K562 (cell line): ENCODE measurements around the gene ATIC. TPM values are rescaled to one million over a fixed set of nuclear protein-coding genes. Genes with fewer than 3 reads are reported as not detected.

Source experiments
- ATAC-seq: fragments of 200-7000 bp; cut with Tn5 transposase; 3 replicates; pipeline ENCODE4 v1.9.1; 2020; ENCODE audit warnings: moderate library complexity
- BruUV-seq: library from RNA; stranded (reverse); fragments of 400-500 nt; replicated peaks from 2 replicates; lab custom pipeline; 2021; lab: Mats Ljungman, UMichigan
- CTCF ChIA-PET: fragments of 300-600 bp; formaldehyde crosslinking; extraction: SDS; loops from one replicate; lab custom pipeline; 2021; ENCODE audit warnings: low intra/inter-chr PET ratio; lab: Yijun Ruan, JAX
- POLR2A ChIA-PET: fragments of 300-600, 350-650 bp; sonication (Branson Sonifier 250); formaldehyde crosslinking; extraction: SDS; loops from one replicate; lab custom pipeline; 2021; ENCODE audit warnings: antibody characterized with exemption, inconsistent platforms; lab: Yijun Ruan, JAX
- DNase-seq, 4 experiments: peaks; one replicate each; pipeline versions ENCODE4 v3.0.0 to v3.0.0-alpha.2; 2011 to 2018; ENCODE audit warnings: low spot score in 3 of 4, mixed read lengths in 3 of 4; ENCODE audit errors: extremely low read depth in 1 of 4
- FAIRE-seq: peaks from 2 replicates; lab custom pipeline; 2011; peaks lifted over from hg19 to GRCh38; lab: Jason Lieb, UNC
- H2AFZ ChIP-seq: 2 replicates; pipeline ENCODE4 v1.6.0; 2011; ENCODE audit warnings: low read depth, low read length, control low read depth, inconsistent platforms
- H3K27ac ChIP-seq: fragments of 200-600 bp; 3 replicates; pipeline ENCODE4 v1.8.0; 2011; ENCODE audit warnings: low read depth, mild to moderate bottlenecking, control low read depth, inconsistent platforms, low read length, moderate library complexity, mixed read lengths; ENCODE audit errors: extremely low read depth
- H3K27me3 ChIP-seq, 2 experiments: fragments of 300-600 bp in 1 of 2; 2 replicates in 1 of 2; 3 replicates in 1 of 2; pipeline versions ENCODE4 v1.6.0 to v1.8.0; 2011; ENCODE audit warnings: inconsistent platforms in 2 of 2, low read length in 2 of 2, mild to moderate bottlenecking in 1 of 2, mixed read lengths in 1 of 2, moderate library complexity in 1 of 2; ENCODE audit not compliant: control insufficient read depth in 2 of 2, insufficient read depth in 2 of 2
- H3K36me3 ChIP-seq: fragments of 300-600 bp; 3 replicates; pipeline ENCODE4 v1.8.0; 2011; ENCODE audit warnings: mild to moderate bottlenecking, low read length, inconsistent platforms; ENCODE audit not compliant: control insufficient read depth, insufficient read depth
- H3K4me1 ChIP-seq, 2 experiments: fragments of 200-600 bp in 1 of 2; replicated peaks in 1 of 2; 2 replicates in 1 of 2; 3 replicates in 1 of 2; pipeline versions ENCODE4 v1.5.1 to v1.8.0; 2011; ENCODE audit warnings: inconsistent platforms in 2 of 2, low read length in 2 of 2, mild to moderate bottlenecking in 1 of 2, mixed read lengths in 1 of 2, moderate library complexity in 1 of 2; ENCODE audit not compliant: control insufficient read depth in 2 of 2, insufficient read depth in 2 of 2
- H3K4me2 ChIP-seq: 2 replicates; pipeline ENCODE4 v1.6.1; 2011; ENCODE audit warnings: low read length, control low read depth, inconsistent platforms, mixed read lengths; ENCODE audit not compliant: insufficient read depth
- H3K4me3 ChIP-seq: fragments of 200-600 bp; sonication (generic), shearing (Covaris generic); 2 replicates; pipeline ENCODE4 v1.5.1; 2016; ENCODE audit warnings: control low read depth, inconsistent platforms
- H3K79me2 ChIP-seq: fragments of 200-600 bp; 3 replicates; pipeline ENCODE4 v1.8.0; 2011; ENCODE audit warnings: low read length, inconsistent platforms; ENCODE audit not compliant: control insufficient read depth, insufficient read depth
- H3K9ac ChIP-seq, 2 experiments: 2 replicates each; pipeline versions ENCODE4 v1.6.0 to v1.6.1; 2011; ENCODE audit warnings: low read depth in 2 of 2, low read length in 2 of 2, control low read depth in 1 of 2, inconsistent platforms in 1 of 2, mild to moderate bottlenecking in 1 of 2, mixed read lengths in 1 of 2; ENCODE audit not compliant: insufficient read depth in 1 of 2
- H3K9me1 ChIP-seq: one replicate; pipeline ENCODE4 v1.6.0; 2011; ENCODE audit warnings: inconsistent platforms, mild to moderate bottlenecking, low read length, moderate library complexity; ENCODE audit not compliant: control insufficient read depth, insufficient read depth
- H3K9me3 ChIP-seq: replicated peaks from 2 replicates; pipeline ENCODE4 v1.5.1; 2011; ENCODE audit warnings: low read depth, low read length, inconsistent platforms; ENCODE audit not compliant: control insufficient read depth, insufficient read depth
- H4K20me1 ChIP-seq: replicated peaks from 2 replicates; pipeline ENCODE4 v1.6.1; 2011; ENCODE audit warnings: low read length, inconsistent platforms, mixed read lengths; ENCODE audit not compliant: control insufficient read depth, insufficient read depth
- E2F4 ChIP-seq: sonication (generic); formaldehyde crosslinking; IDR thresholded peaks from 2 replicates; pipeline ENCODE4 v1.8.0; 2022; ENCODE audit warnings: mild to moderate bottlenecking, low read depth, missing genetic modification reagents
- PCBP1 ChIP-seq: fragments of 200-400 bp; formaldehyde crosslinking; IDR thresholded peaks from 2 replicates; pipeline ENCODE4 v1.6.1; 2018; ENCODE audit warnings: mild to moderate bottlenecking, low read depth, low read length; ENCODE audit not compliant: poor library complexity, severe bottlenecking
- SFPQ ChIP-seq: fragments of 200-400 bp; formaldehyde crosslinking; IDR thresholded peaks from 2 replicates; pipeline ENCODE4 v1.6.1; 2017; ENCODE audit warnings: mild to moderate bottlenecking, low read depth, low read length, moderate library complexity
- ZBTB17 ChIP-seq: fragments of 450-650 bp; formaldehyde crosslinking; IDR thresholded peaks from 2 replicates; pipeline ENCODE4 v1.4.0; 2020; ENCODE audit warnings: mild to moderate bottlenecking
- ZBTB8A ChIP-seq: fragments of 450-650 bp; IDR thresholded peaks from 2 replicates; pipeline ENCODE4 v1.6.1; 2018; ENCODE audit warnings: mild to moderate bottlenecking, moderate library complexity; ENCODE audit not compliant: partially characterized antibody
- WGBS: fragments of 100-300 bp; shearing (Covaris generic); methylation state at CpG from one replicate; pipeline ENCODE4 v1.1.6; 2016; ENCODE audit warnings: low coverage, mixed read lengths; ENCODE audit not compliant: insufficient coverage; ENCODE audit errors: missing lambda C conversion rate; 5-methylcytosine and 5-hydroxymethylcytosine counted together
- in situ Hi-C: fragments of 300-500 bp; cut with MboI; formaldehyde crosslinking; loops from 4 replicates; pipeline ENCODE4 v1.15.0; 2018; ENCODE audit warnings: inconsistent platforms, mixed read lengths
- intact Hi-C: fragments of 100-400 bp; cut with micrococcal nuclease; formaldehyde crosslinking; loops from 2 replicates; pipeline ENCODE4 v1.14.2; 2022
- polyA plus RNA-seq, 8 experiments: library from polyadenylated mRNA; depleted of rRNA in 4 of 8; stranded (reverse) in 5 of 8; unstranded in 3 of 8; fragments of >200 nt; fragmentation: Nextera tagmentation in 2 of 8; fragmentation: Illumina TruSeq in 1 of 8; extraction: Ambion mirVana in 2 of 8; extraction: Trizol in 1 of 8; gene quantifications; 2 replicates each; pipeline versions ENCODE4 v1.2.1 to v1.2.3, GENCODE V29; 2011 to 2014; ENCODE audit warnings: inconsistent platforms in 1 of 8, missing spikeins in 1 of 8
- total RNA-seq, 7 experiments: library from RNA; depleted of rRNA in 6 of 7; stranded (reverse); fragments of >200 nt in 6 of 7; fragmentation: Illumina TruSeq in 2 of 7; extraction: Trizol in 2 of 7; gene quantifications; 2 replicates each; pipeline versions ENCODE4 v1.2.1 to v1.2.3, GENCODE V29; 2011 to 2021; ENCODE audit warnings: low replicate concordance in 1 of 7

ATIC gene
- total and polyA plus RNA-seq, 9 of the 15 experiments (the other 6 are each of a cell fraction or from before 2014, with no cell fraction given), result 45.6 to 480 (median 212) TPM

GRCh38 chr2:215356948-215357461, 45.1 kb downstream of the ATIC start:
- FAIRE-seq, result no peak

More at GRCh38 chr2:215356948-215357461, 45.1 kb downstream of the ATIC start:
- Histone ChIP-seq H3K79me2 (no peaks in the 10 kb centered on the region), H3K9me3 (no peaks in the 10 kb centered on the region), H2AFZ (no peak overlapping the region), H3K9me1 (no peaks in the 10 kb centered on the region), H3K4me3 (no peak overlapping the region), H3K27me3 (no peaks in the 10 kb centered on the region), H3K27ac (no peak overlapping the region), H4K20me1 (no peaks in the 10 kb centered on the region), H3K4me1 (peaks cover 0 to 5% of the 10 kb centered on the region in 2 experiments; a peak in 3 of 5 replicates), H3K9ac (no peak overlapping the region), H3K36me3 (0 out of 3 replicates have a peak, but pooled peaks cover under 1% of the 10 kb centered on the region), H3K4me2 (no peak overlapping the region)
- ChIA-PET CTCF (no interaction called here), POLR2A (no interaction called here)
- WGBS, result 85% methylated on average over 9 of the region's 9 CpGs
- TF ChIP-seq ZBTB8A, result no peak
- TF ChIP-seq PCBP1, result no peak
- no peak for TF ChIP-seq ZBTB17
- no peak for TF ChIP-seq E2F4 (CRISPR knock-in tag)
- TF ChIP-seq SFPQ, result no peak
- no peak for ATAC-seq
- no peak for DNase-seq
- intact Hi-C loops, result loop anchor here (10.0 kb wide), 1 partner anchor 578 kb away; no protein-coding TSS in a partner anchor
- no TSS peak for BruUV-seq
- in situ Hi-C loops, result no loop called here
